HepG2 (cell line): ENCODE measurements around the gene DNASE2B. TPM values are rescaled to one million over a fixed set of nuclear protein-coding genes. Genes with fewer than 3 reads are reported as not detected.

Source experiments
- ATAC-seq: fragments of 200-7000 bp; cut with Tn5 transposase; 3 replicates; pipeline ENCODE4 v1.9.1; 2020; ENCODE audit warnings: mild to moderate bottlenecking, moderate library complexity
- BruUV-seq: library from RNA; stranded (reverse); fragments of 400-500 nt; replicated peaks from 2 replicates; lab custom pipeline; 2021; lab: Mats Ljungman, UMichigan
- CTCF ChIA-PET: fragments of 300-600 bp; formaldehyde crosslinking; extraction: SDS; loops from one replicate; lab custom pipeline; 2021; ENCODE audit warnings: low total read pairs, inconsistent platforms, low intra/inter-chr PET ratio; lab: Yijun Ruan, JAX
- POLR2A ChIA-PET: fragments of 350-600 bp; sonication (Branson Sonifier 250); formaldehyde crosslinking; loops from one replicate; lab custom pipeline; 2020; ENCODE audit warnings: antibody characterized with exemption, inconsistent platforms; lab: Yijun Ruan, JAX
- DNase-seq: peaks from one replicate; pipeline ENCODE4 v3.0.0-alpha.2; 2015; ENCODE audit warnings: low spot score
- FAIRE-seq: peaks from 3 replicates; lab custom pipeline; 2011; peaks lifted over from hg19 to GRCh38; lab: Jason Lieb, UNC
- H2AFZ ChIP-seq: one replicate; pipeline ENCODE4 v1.6.1; 2011; ENCODE audit warnings: low read length, inconsistent platforms
- H3K27ac ChIP-seq: fragments of 300-600 bp; 3 replicates; pipeline ENCODE4 v1.8.0; 2011; ENCODE audit warnings: mixed run types, mild to moderate bottlenecking, mixed read lengths, low read length, inconsistent platforms; ENCODE audit not compliant: insufficient read depth; ENCODE audit errors: extremely low read length
- H3K27me3 ChIP-seq, 2 experiments: fragments of 200-600 bp in 1 of 2; 2 replicates in 1 of 2; 3 replicates in 1 of 2; pipeline versions ENCODE4 v1.6.0 to v1.8.0; 2011; ENCODE audit warnings: low read length in 2 of 2, mild to moderate bottlenecking in 2 of 2, moderate library complexity in 2 of 2, inconsistent platforms in 1 of 2; ENCODE audit not compliant: insufficient read depth in 2 of 2, control insufficient read depth in 1 of 2
- H3K36me3 ChIP-seq, 2 experiments: fragments of 200-600 bp in 1 of 2; replicated peaks in 1 of 2; 2 replicates in 1 of 2; 3 replicates in 1 of 2; pipeline versions ENCODE4 v1.5.1 to v1.8.0; 2011; ENCODE audit warnings: low read length in 2 of 2, inconsistent platforms in 1 of 2; ENCODE audit not compliant: insufficient read depth in 2 of 2, control insufficient read depth in 1 of 2
- H3K4me1 ChIP-seq: 2 replicates; pipeline ENCODE4 v1.5.1; 2012; ENCODE audit warnings: low read length, inconsistent platforms; ENCODE audit not compliant: insufficient read depth
- H3K4me2 ChIP-seq: 2 replicates; pipeline ENCODE4 v1.6.0; 2011; ENCODE audit warnings: low read depth, low read length, inconsistent platforms
- H3K4me3 ChIP-seq, 3 experiments: fragments of 200-600 bp in 1 of 3; sonication (generic), shearing (Covaris generic) in 1 of 3; replicated peaks in 1 of 3; 2 replicates each; pipeline ENCODE4 v1.5.1; 2011 to 2016; ENCODE audit warnings: low read length in 3 of 3, inconsistent platforms in 2 of 3, low read depth in 2 of 3, mild to moderate bottlenecking in 2 of 3, control low read depth in 1 of 3, mixed read lengths in 1 of 3; ENCODE audit not compliant: insufficient read depth in 1 of 3
- H3K79me2 ChIP-seq: one replicate; pipeline ENCODE4 v1.6.1; 2011; ENCODE audit warnings: low read length, inconsistent platforms; ENCODE audit not compliant: insufficient read depth
- H3K9ac ChIP-seq: 2 replicates; pipeline ENCODE4 v1.6.0; 2011; ENCODE audit warnings: mild to moderate bottlenecking, low read depth, low read length, inconsistent platforms; ENCODE audit not compliant: insufficient read depth
- H3K9me3 ChIP-seq: 2 replicates; pipeline ENCODE4 v1.5.1; 2012; ENCODE audit warnings: mild to moderate bottlenecking, low read length
- H4K20me1 ChIP-seq: 2 replicates; pipeline ENCODE4 v1.6.0; 2011; ENCODE audit warnings: inconsistent platforms, mild to moderate bottlenecking, low read length, moderate library complexity; ENCODE audit not compliant: insufficient read depth
- ATF7 ChIP-seq, 2 experiments: fragments of 450-650 bp in 1 of 2; sonication (generic) in 1 of 2; formaldehyde crosslinking in 1 of 2; IDR thresholded peaks; 2 replicates each; pipeline versions ENCODE4 v1.4.0 to v1.6.1; 2016 to 2020; ENCODE audit warnings: antibody characterized with exemption in 1 of 2, mild to moderate bottlenecking in 1 of 2, missing genetic modification reagents in 1 of 2
- CREB1 ChIP-seq, 2 experiments: fragments of 450-650 bp in 1 of 2; IDR thresholded peaks; 2 replicates each; pipeline ENCODE4 v1.6.1; 2016 to 2017; ENCODE audit warnings: control low read depth in 1 of 2, mild to moderate bottlenecking in 1 of 2, missing compliant biosample characterization in 1 of 2, missing genetic modification characterization in 1 of 2
- DZIP1 ChIP-seq: sonication (generic); formaldehyde crosslinking; IDR thresholded peaks from 2 replicates; pipeline ENCODE4 v1.5.0; 2020; ENCODE audit warnings: mild to moderate bottlenecking, missing genetic modification reagents
- HOXA5 ChIP-seq: sonication (generic); formaldehyde crosslinking; IDR thresholded peaks from 2 replicates; pipeline ENCODE4 v1.4.0; 2020; ENCODE audit warnings: missing genetic modification reagents
- NCOA5 ChIP-seq: sonication (generic); formaldehyde crosslinking; IDR thresholded peaks from 2 replicates; pipeline ENCODE4 v1.4.0; 2020; ENCODE audit warnings: missing genetic modification reagents
- RFX1 ChIP-seq: fragments of 450-650 bp; IDR thresholded peaks from 2 replicates; pipeline ENCODE4 v1.6.1; 2017
- UBTF ChIP-seq: sonication (generic); formaldehyde crosslinking; IDR thresholded peaks from 2 replicates; pipeline ENCODE4 v1.4.0; 2020; ENCODE audit warnings: mild to moderate bottlenecking, missing genetic modification reagents
- ZFP36L1 ChIP-seq: sonication (generic); formaldehyde crosslinking; IDR thresholded peaks from 2 replicates; pipeline ENCODE4 v1.8.0; 2022; ENCODE audit warnings: mild to moderate bottlenecking, missing genetic modification reagents, moderate library complexity
- ZNF207 ChIP-seq: fragments of 450-650 bp; IDR thresholded peaks from 2 replicates; pipeline ENCODE4 v1.6.1; 2016; ENCODE audit warnings: antibody characterized with exemption, borderline replicate concordance
- ZNF510 ChIP-seq: sonication (generic); formaldehyde crosslinking; IDR thresholded peaks from 2 replicates; pipeline ENCODE4 v1.4.0; 2020; ENCODE audit warnings: low read depth, mild to moderate bottlenecking, missing genetic modification reagents
- WGBS: methylation state at CpG from one replicate; pipeline ENCODE4 v1.1.6; 2017; ENCODE audit warnings: low lambda C conversion rate; 5-methylcytosine and 5-hydroxymethylcytosine counted together
- in situ Hi-C: cut with HindIII; loops from 2 replicates; pipeline ENCODE4 v1.10.0; 2017; ENCODE audit warnings: low pct_unique_long_range_greater_than_20kb; ENCODE audit not compliant: extremely low pct_ligation_motif_present
- intact Hi-C: fragments of 100-400 bp; cut with micrococcal nuclease; formaldehyde crosslinking; loops from one replicate; pipeline ENCODE4 v1.10.0; 2022; ENCODE audit not compliant: unreplicated experiment
- polyA plus RNA-seq, 8 experiments: library from polyadenylated mRNA; depleted of rRNA in 3 of 8; stranded (reverse) in 7 of 8; unstranded in 1 of 8; fragments of >200 nt; fragmentation: Illumina TruSeq in 4 of 8; extraction: Trizol in 4 of 8; gene quantifications; 2 replicates each; pipeline versions ENCODE4 v1.2.1 to v1.2.3, GENCODE V29; 2011 to 2016; ENCODE audit warnings: low read depth in 4 of 8, missing spikeins in 1 of 8, mixed read lengths in 1 of 8; ENCODE audit not compliant: insufficient read depth in 1 of 8
- total RNA-seq, 5 experiments: library from RNA; depleted of rRNA; stranded (reverse); fragments of >200 nt; fragmentation: Illumina TruSeq; extraction: Trizol; gene quantifications; 2 replicates each; pipeline ENCODE4 v1.2.3, GENCODE V29; 2016; ENCODE audit warnings: low read depth in 1 of 5
- TF ChIP-seq, protein P1 (sequence below): sonication (generic); formaldehyde crosslinking; IDR thresholded peaks from 2 replicates; pipeline ENCODE4 v1.4.0; 2020; ENCODE audit warnings: mild to moderate bottlenecking, low read depth, missing genetic modification reagents
- TF ChIP-seq, protein P2 (sequence below): sonication (generic); formaldehyde crosslinking; IDR thresholded peaks from 2 replicates; pipeline ENCODE4 v1.4.0; 2020; ENCODE audit warnings: missing genetic modification reagents

DNASE2B gene
- total and polyA plus RNA-seq, 2 of the 13 experiments (the other 11 are each of a cell fraction or from before 2014, with no cell fraction given): not detected

DNA sequence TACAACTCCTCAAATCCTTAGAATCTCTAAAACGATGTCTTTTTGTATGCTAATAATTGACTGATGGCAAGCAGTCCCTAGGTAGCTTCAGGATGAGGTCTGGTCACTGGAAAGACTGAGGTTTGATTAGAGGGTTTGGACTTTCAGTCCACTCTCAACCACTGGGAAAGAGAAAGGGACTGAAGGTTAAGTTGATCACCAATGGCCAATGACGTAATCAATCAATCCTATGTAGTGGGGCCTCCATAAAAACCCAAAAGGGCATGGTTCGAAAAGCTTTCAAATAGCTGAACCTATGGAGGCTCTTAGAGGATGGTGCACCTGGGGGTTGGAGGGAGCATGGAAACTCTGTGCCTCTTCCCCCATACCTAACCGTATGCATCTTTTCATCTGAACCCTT, 39.6 kb upstream of the DNASE2B start:
- FAIRE-seq (no peak), ATAC-seq (no peak)
- Histone ChIP-seq H3K36me3 (no peaks in the 10 kb centered on the region), H3K79me2 (no peaks in the 10 kb centered on the region), H2AFZ (no peak overlapping the region), H3K9ac (no peak overlapping the region), H3K4me1 (no peaks in the 10 kb centered on the region), H3K9me3 (no peaks in the 10 kb centered on the region), H3K4me3 (no peak overlapping the region)
- in situ Hi-C loops: no loop called here
- BruUV-seq: no TSS peak
- 16% methylated on average over 4 of the region's 4 CpGs for WGBS
- CTCF ChIA-PET: no interaction called here
- TF ChIP-seq HOXA5 (CRISPR knock-in tag) (no peak), ATF7 (IDR thresholded peaks at IDR 0.05) (peak; percentile 93), ATF7 (CRISPR knock-in tag; IDR thresholded peaks at IDR 0.05) (no peak), CREB1 (IDR thresholded peaks at IDR 0.05) (peak; percentile 62), CREB1 (CRISPR knock-in tag; IDR thresholded peaks at IDR 0.05) (no peak)
- TF ChIP-seq, all 625 proteins: peak for 2
- Histone ChIP-seq H3K27ac (no peak overlapping the region), H3K27me3 (no peaks in the 10 kb centered on the region; a peak in 1 of 5 replicates), H3K4me2 (no peak overlapping the region), H4K20me1 (no peaks in the 10 kb centered on the region)
- POLR2A ChIA-PET: no interaction called here
- intact Hi-C loops: no loop called here
- no peak for DNase-seq

GRCh38 chr1:84360316-84360715, 38.0 kb upstream of the DNASE2B start:
- Histone ChIP-seq H3K27ac (no peak overlapping the region), H3K4me3 (no peak overlapping the region), H3K9me3 (no peaks in the 10 kb centered on the region), H4K20me1 (no peaks in the 10 kb centered on the region), H3K9ac (no peak overlapping the region), H3K4me2 (no peak overlapping the region), H3K36me3 (no peaks in the 10 kb centered on the region), H3K79me2 (no peaks in the 10 kb centered on the region), H3K4me1 (no peaks in the 10 kb centered on the region), H3K27me3 (no peaks in the 10 kb centered on the region; a peak in 1 of 5 replicates), H2AFZ (no peak overlapping the region)
- WGBS: 0% methylated on average over 1 of the region's 1 CpG
- ChIA-PET POLR2A (no interaction called here), CTCF (no interaction called here)
- no peak for DNase-seq
- in situ Hi-C loops: no loop called here
- intact Hi-C loops: no loop called here
- no peak for ATAC-seq
- no TSS peak for BruUV-seq
- FAIRE-seq: no peak
- TF ChIP-seq RFX1: no peak
- no peak for TF ChIP-seq ZFP36L1 (CRISPR knock-in tag)
- no peak for TF ChIP-seq DZIP1 (CRISPR knock-in tag)
- TF ChIP-seq, protein P1, sequence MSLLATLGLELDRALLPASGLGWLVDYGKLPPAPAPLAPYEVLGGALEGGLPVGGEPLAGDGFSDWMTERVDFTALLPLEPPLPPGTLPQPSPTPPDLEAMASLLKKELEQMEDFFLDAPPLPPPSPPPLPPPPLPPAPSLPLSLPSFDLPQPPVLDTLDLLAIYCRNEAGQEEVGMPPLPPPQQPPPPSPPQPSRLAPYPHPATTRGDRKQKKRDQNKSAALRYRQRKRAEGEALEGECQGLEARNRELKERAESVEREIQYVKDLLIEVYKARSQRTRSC (CRISPR knock-in tag): no peak
- TF ChIP-seq ZNF207: no peak
- no peak for TF ChIP-seq NCOA5 (CRISPR knock-in tag)
- no peak for TF ChIP-seq ZNF510 (CRISPR knock-in tag)
- TF ChIP-seq, protein P2, sequence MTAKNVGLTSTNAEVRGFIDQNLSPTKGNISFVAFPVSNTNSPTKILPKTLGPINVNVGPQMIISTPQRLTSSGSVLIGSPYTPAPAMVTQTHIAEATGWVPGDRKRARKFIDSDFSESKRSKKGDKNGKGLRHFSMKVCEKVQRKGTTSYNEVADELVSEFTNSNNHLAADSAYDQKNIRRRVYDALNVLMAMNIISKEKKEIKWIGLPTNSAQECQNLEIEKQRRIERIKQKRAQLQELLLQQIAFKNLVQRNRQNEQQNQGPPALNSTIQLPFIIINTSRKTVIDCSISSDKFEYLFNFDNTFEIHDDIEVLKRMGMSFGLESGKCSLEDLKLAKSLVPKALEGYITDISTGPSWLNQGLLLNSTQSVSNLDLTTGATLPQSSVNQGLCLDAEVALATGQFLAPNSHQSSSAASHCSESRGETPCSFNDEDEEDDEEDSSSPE (CRISPR knock-in tag): no peak
- no peak for TF ChIP-seq UBTF
